ENCODE results near the gene HSF4.

HSF4 gene

DNA sequence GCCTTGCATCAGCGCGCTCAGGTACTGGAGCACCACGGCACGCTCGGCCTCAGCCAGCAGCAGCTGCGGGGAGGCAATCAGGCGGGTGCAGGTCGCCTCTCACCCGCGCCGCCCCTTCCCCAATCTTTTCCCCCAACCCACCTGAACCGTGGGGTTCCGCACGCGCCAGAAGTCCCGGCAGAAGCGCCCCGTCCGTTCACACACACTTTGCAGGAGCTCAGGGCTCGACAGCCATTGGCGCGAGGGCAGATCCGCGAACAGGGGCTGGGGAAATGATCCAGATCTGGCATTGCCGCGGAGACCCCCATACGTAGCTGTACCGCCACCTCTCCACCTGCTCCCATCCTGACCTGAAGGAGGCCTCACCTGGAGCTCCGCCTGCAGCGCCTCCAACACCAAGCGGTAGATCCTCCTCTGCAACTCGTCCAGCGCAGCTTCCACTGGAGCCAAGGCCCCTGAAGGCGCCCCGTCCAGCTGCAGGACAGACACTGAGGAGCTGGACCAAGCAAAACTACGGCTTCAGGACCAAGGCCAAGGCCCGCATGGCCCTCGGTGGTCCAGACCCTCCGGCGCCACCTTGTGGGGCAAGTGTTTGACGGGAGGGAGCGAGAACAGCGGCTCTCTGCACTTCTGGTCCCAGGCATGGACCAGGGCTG lies 20.6 kb downstream of the HSF4 start:
- DNase-seq (ENCODE audit: low read depth in 2 of 2), result peak; percentile 63 to 73

DNA sequence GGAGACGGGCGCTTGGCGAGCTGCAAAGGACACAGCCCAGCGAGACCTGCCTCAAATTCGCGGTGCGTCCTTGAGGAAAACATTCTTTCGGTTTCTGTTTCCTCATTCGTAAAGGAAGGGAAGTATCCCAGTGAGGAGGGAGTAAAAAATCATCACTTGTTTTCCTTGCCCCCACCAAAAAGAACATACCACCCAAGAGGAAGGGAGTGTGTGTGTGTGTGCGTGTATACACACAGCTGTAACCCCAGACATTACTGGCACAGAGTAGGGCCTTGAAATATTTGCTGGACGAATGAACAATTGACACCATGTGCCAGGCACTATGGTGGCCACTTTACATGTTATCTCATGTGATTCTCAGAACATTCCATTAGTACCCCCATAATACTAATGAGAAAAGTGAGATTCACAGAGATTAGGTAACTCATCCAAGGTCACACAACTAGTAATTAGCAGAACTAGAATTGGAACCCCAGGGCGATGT lies 21.1 kb downstream of the HSF4 start:
- no peak for DNase-seq (ENCODE audit: low read depth in 2 of 2)

DNA sequence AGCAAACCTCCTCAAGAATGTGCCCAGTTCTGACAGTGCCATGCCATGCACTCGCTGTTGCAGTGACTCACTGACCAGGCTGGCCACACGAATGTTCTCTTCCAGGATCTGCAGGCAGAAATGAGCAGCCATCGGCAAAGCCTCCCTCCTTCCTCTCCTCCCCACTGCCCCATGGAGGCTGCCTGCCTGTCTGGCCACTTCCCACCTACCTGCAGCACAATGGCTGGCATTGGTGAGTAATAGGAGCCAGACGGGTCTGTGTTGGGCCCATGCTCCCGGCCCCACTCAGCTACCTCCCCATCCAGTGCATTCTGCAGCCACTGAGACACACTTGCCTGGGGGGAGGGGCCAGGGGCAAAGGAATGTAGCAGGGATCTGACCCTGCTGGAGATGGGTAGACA lies 22.0 kb downstream of the HSF4 start:
- no peak for DNase-seq (ENCODE audit: low read depth in 2 of 2)

DNA sequence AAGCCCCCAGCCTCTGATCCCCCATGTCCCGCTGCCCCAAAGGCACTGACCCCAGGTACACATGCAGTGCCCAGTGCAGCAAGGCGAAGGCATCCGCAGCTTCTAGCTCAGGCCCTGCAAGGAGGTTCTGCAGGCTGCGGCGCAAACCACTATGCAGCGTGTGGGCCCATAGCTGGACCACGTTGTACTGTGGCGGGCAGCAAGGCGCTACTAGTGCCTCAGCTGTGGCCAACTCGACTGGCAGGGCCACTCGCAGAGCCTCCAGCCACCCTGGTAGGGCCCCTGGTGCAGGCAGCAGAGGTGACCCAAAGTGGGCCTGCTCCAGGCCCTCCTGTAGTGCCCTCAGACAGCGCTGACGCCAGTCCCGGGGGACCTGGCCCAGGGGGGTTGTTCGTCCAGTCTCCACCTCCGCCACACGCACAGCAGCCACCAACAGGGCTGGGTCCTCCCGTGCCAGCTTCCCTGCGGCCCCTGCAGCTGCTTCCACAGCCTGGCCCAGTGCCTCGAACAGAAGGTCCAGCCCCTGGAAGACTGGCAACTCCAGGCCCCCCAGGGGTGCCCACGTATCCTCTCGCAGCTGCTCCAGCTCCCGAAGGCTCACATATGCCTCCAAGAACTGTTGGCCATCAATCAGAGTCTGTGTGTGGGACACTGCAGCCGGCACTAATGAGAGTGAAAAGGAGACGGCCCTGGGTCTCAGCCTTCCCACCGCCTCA lies 22.8 kb downstream of the HSF4 start:
- DNase-seq (ENCODE audit: low read depth in 2 of 2), result no peak

DNA sequence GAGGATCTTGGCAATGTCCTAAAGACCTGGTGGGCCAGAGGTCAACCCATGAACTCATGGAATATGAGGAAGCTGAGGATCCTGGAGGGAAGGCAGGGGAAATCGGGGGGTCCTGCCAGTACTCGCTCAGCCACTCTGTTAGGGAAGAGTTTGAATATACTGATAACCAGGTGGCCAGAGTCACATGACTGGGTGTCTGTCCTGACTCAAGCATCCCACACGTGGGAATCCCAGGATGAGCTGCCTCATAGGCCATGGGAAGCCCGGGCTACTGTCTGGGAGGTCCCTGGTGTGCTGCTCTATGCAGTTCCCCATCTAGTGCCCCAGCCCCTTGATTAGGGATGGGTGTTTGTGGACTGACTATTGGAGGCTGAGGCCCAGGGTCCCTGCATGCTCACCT lies 23.8 kb downstream of the HSF4 start:
- DNase-seq (ENCODE audit: low read depth in 2 of 2), result no peak

DNA sequence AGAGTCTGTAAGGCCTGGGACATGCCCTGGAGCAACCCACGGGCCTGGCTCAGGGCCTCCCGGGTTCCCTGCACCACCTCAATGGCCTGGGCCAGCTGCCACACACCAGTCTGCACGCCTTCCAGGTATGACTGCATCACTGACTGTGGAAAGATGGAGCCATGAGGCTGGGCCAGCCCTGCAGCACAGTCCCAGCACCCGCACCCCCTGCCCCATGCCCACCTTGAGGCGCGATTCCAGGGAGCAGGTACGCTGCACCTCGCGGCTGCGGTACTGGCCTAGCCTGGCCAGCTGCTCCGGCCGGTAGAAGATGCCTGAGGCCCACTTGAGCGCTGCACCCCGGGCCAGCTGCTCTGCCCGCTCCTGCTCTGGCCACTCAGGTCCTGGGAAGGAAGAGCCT lies 24.3 kb downstream of the HSF4 start:
- DNase-seq (ENCODE audit: low read depth in 2 of 2), result no peak

DNA sequence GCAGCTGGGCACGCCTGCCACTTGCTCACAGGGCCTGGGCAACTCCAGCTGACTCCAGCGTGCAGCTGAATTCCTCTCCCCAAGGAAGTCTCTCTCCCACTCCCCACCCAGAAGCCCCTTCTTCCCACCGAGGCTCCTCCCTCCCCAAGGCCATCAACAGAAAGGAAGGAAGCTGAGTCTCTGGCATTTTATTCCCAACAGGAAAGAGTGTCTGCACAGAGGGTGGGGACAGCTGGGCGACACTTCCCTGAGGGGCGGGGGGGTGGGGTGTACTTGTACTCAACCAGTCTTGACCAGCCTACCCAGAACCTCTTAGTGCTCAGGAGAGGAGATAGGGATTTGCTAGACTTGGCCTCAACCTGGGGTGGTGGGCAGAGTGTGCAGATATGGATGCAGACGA lies 25.5 kb downstream of the HSF4 start, which contains the start of gene EXOC3L1:
EXOC3L1 (minus strand) TSS at position 96 of the 400 bp plus-strand sequence. CDS start 460 bp downstream, outside the sequence.
- no peak for DNase-seq (ENCODE audit: low read depth in 2 of 2)

DNA sequence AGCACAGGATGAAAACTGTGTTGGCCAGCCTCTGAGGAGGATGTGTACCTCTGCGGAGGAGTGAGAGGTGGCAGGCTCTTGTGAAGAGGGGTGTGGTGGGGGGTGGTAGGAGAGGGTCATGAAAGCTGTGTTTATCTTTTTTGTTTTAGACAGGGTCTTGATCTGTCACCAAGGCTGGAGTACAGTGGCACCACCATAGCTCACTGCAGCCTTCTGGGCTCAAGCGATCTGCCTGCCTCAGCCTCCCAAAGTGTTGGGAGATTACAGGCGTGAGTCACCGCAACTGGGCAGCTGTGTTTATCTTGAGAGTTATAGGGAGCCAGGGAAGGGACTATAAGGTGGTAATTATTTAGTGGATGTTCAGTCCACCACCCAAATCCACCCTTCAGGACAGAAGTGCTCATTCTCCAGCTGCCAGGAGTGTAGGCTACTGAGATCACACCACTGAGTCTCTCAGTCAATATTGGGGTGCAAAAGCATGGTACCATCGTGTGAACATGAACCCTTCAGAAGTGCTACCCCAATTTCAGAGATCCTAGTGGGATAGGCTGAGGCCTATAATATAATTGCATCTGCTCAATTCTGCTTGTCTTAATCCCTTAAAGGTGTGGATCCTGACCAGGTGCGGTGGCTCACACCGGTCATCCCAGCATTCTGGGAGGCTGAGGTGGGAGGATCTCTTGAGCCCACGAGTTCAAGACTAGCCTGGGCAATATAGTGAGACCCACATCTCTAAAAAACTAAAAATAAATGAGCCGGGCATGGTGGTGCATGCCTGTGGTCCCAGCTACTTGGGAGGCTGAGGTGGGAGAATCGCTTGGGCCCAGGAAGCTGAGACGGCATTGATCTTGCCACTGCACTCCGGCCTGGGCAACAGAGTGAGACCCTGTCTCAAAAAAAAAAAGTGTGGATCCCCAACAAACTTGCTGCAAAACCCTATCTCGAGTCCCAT lies 26.2 kb downstream of the HSF4 start:
- no peak for DNase-seq (ENCODE audit: low read depth in 2 of 2)

DNA sequence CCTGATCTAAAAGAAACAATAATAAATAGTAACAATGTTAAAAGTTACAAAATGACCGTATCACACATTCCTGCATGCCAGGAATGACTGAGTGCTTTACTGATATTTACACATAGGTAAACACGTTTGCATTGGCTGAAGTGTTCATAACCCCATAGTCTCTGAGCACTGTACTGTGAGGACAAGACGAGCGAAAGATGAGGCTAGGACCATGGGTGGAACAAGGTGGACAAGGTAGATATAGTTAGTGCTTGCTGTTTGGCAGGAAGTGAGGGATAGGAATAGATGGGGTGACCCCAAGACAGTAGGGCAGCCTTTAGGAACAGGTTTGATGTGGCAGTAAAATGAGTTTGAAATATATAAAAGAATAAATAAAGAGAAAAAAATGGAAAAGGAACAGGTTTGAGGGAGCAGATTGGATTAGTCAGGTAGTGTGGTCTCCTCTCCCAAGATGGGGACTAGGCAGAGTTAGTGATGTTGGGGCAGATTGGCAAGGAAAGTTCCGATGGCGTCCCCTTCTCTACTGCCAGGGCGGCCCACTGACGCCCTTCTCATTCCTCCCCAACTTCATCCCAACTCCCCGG lies 27.0 kb downstream of the HSF4 start:
- no peak for DNase-seq (ENCODE audit: low read depth in 2 of 2)

DNA sequence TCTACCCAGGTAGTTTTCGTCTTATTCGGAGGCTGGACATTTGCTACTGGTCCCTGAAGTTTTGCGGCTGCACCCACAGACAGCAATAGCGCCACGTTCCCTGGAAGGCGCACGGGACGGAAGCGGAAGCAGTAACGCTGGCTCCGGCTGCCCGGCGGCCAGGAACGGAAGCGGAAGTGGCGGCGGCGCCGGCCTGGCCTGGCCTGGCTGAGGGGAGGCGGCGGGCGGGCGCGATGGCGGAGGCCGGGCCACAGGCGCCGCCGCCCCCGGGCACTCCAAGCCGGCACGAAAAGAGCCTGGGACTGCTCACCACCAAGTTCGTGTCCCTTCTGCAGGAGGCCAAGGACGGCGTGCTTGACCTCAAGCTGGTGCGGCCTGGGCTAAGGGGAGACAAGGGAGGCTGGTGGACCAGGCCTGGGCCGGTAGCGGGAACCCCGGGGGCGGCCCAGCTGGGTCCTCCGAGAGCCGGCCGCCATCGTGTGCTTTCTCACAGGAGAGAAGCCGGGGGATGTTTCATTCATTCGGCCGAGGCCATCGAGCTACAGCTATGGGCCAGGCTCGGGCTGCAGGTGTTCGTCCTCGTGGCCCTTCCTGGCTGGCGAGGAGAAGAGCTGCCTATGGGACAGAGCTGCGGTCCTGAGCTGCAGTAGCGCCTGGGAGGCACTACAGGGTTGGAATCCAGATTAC lies 27.6 kb downstream of the HSF4 start, which contains the start of gene E2F4:
E2F4 (plus strand) TSS at position 161 of the 687 bp plus-strand sequence; CDS start at position 234, 73 bp downstream.
- peak; percentile 65 to 66 for DNase-seq (ENCODE audit: low read depth in 2 of 2)

DNA sequence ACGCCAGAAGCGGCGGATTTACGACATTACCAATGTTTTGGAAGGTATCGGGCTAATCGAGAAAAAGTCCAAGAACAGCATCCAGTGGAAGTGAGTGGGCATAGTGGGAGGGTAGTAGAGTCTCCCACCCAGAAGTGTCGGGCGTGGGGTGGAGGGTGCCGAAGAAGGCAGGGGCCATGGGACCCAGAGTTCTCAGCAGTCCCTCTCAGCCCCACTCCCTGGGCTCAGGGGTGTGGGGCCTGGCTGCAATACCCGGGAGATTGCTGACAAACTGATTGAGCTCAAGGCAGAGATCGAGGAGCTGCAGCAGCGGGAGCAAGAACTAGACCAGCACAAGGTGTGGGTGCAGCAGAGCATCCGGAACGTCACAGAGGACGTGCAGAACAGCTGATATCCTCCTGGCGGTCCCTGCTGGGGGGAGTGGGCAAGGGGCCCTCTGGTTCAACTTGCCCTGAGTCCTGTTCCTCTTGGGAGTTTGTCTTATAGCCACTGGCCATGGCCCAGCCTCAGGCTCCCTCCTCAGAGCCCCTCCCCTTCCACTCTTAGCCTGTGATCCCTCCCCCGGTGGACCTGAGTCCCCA lies 28.3 kb downstream of the HSF4 start:
- DNase-seq (ENCODE audit: low read depth in 2 of 2), result no peak

DNA sequence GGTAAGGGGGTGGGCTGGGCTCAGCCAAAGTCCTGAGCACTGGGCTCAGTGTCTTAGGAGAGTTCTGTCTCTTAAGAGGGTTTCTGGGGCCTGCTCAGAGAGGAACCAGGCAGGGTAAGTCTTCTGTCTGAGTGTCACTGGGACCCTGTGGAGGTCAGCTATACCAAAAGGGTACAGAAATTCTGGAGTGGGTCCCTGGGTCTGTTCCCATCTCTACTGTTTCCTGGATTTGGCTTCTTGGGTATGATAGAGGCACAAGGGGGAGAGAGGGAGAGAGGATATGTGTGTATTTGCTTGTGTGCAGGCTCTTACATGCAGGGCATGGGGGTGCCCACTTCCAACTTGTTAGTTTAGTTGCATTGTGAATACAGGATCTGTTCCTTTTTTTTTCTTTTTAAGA lies 29.0 kb downstream of the HSF4 start:
- no peak for DNase-seq (ENCODE audit: low read depth in 2 of 2)

DNA sequence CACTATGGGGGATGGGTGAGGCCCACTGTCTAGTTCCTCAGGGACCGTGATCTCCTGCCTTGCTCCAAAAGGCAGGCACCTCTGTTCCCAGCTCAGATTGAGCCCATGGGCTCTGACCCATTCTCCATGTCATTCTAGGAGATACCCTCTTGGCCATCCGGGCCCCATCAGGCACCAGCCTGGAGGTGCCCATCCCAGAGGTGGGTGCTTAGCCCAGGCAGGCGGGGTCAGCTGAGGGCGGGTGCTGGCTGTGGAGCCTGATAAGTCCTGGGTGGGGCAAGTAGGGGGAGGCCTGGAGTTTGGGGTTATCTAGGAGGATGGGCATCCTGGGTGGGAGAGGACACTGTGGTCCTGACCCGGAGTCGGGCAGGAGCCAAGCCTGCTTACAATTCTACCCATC lies 29.7 kb downstream of the HSF4 start:
- DNase-seq (ENCODE audit: low read depth in 2 of 2), result no peak

DNA sequence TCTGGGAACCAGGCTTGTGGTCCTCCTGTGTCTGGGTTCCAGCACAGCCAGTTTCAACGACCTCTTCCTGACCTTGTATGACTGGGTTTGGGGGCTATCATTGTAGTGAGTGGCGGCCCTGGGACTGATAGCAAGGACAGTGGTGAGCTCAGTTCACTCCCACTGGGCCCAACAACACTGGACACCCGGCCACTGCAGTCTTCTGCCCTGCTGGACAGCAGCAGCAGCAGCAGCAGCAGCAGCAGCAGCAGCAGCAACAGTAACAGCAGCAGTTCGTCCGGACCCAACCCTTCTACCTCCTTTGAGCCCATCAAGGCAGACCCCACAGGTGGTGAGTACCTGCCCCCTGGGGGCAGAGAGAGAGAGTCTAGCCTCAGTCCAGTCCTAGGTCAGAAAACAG lies 31.1 kb downstream of the HSF4 start:
- DNase-seq (ENCODE audit: low read depth in 2 of 2), result no peak

DNA sequence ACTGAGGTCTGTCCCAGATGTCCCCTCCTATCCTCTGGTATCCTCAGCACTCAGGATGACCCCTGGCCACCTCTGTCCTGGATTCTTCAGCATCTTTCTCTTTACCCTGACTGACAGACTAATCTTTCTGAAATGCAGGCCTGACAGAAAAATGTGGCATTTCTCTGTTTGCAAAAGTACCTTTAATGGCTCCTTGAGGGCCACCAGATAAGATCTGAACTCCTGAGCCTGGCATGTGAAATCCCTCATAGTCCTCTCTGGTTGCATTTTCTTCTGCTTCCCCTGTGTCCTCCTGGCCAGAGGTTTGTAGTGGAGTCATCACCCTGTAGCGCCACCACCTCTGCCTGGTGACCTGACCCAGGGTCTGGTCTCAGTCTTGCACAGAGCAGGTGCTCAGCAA lies 32.3 kb downstream of the HSF4 start:
- DNase-seq (ENCODE audit: low read depth in 2 of 2), result no peak

DNA sequence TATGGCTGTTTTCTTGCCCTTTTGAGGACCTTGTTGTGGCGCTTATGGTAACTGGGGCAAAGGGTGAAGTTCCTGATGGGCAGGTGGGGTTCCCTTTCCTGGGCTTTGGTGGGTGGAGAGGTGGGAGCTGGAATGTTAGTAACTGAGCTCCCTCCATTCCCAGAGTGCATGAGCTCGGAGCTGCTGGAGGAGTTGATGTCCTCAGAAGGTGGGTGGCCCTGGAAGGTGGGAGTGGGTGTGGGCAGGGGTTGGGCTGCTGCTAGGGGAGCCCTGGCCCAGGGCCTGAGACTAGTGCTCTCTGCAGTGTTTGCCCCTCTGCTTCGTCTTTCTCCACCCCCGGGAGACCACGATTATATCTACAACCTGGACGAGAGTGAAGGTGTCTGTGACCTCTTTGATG lies 33.2 kb downstream of the HSF4 start:
- DNase-seq (ENCODE audit: low read depth in 2 of 2), result no peak

DNA sequence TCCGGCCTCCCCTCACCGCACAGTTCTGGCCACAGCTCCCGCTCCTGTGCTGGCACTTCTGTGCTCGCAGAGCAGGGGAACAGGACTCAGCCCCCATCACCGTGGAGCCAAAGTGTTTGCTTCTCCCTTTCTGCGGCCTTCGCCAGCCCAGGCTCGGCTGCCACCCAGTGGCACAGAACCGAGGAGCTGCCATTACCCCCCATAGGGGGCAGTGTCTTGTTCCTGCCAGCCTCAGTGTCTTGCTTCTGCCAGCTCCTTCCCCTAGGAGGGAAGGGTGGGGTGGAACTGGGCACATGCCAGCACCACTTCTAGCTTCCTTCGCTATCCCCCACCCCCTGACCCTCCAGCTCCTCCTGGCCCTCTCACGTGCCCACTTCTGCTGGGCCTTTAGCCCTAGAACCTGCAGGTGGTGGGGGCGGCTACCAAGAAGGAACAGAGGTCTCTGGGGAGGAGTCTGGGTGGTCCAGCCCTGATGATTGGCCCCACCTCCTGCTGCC lies 33.7 kb downstream of the HSF4 start:
- no peak for DNase-seq (ENCODE audit: low read depth in 2 of 2)

DNA sequence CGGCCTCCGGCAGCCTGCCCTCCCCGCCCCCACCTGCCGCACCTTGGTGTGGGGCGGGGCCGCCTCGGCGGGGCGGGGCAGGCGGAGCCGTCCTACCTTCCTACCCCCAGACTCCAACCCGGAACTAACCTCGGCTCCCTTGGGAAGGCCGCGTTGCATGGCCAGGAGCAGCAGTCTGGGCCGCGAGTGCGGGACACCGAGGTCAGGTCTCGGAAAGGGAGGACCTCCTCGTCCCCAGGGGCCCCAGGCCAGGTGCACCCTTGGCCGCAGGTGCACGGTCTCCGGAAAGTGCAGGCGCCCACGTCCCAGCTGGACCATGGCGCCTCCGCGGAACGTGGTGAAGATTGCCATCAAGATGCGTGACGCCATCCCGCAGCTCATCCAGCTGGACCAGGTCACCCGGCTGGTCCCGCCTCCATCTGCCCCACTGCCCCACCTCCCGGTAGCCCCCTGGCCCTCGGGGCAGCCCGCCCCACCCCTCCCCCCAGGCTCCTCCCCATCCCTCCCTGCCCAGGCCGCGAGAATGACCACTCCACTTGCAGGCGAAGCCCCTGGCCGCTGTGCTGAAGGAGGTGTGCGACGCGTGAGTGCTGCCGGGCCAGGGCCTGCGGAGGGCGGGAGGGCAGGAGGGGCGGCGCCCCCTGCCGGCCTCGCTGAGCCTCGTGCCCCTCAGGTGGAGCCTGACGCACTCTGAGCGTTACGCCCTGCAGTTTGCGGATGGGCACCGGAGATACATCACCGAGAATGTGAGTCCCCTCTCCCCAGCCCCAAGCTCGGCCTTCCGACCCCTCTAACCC lies 34.7 kb downstream of the HSF4 start, which contains the start of gene ELMO3:
ELMO3 (plus strand) TSS at position 121 of the 797 bp plus-strand sequence; CDS start at position 317, 196 bp downstream.
- no peak for DNase-seq (ENCODE audit: low read depth in 2 of 2)

DNA sequence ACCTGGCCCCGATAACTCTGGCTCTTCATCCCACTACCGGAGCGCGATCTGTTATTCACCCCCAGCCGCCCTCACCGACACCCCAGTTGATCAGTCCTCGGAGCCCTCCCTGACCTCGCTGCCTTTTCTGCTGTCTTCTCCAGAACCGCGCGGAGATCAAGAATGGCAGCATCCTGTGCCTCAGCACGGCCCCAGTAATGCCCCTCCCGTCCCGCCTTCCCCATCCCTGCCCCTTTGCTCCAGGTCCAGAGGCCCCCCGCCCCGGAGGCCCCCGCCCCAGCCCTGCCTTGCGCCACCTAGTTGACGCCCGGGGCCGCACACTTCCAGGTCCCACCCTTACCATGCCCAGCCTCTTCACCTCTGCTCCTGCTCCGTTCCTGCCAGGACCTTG lies 35.3 kb downstream of the HSF4 start:
- DNase-seq (ENCODE audit: low read depth in 2 of 2), result no peak

DNA sequence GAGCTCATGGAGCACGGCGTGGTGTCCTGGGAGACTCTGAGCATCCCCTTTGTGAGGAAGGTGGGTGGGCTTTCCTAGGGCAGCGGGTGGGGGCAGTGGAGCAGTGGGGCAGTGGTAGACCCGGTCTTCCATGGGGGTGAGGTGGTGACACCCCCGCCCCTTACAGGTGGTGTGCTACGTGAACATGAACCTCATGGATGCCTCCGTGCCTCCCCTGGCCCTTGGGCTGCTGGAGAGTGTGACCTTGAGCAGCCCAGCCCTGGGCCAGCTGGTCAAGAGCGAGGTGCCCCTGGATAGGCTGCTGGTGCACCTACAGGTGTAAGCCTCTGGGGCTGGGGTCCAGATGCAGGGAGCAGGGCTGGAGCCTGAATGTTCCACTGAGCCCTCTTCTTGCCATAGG lies 35.9 kb downstream of the HSF4 start:
- DNase-seq (ENCODE audit: low read depth in 2 of 2), result no peak

Data from stimulated activated CD4-positive, alpha-beta T cell treated with anti-CD3 and anti-CD28 coated beads, Interleukin-1b, Interleukin-23, amount 100 ng/mL, for 1 hour (primary cell).